Rectal smooth muscle tissue (tissue), 1 donor: Measurements from ENCODE around the gene ADGRV1.

Experiments
- H3K27ac ChIP-seq: one replicate; pipeline ENCODE4 v1.7.0; 2013; ENCODE audit warnings: low read depth, low read length, inconsistent platforms
- H3K27me3 ChIP-seq: one replicate; pipeline ENCODE4 v1.7.0; 2013; ENCODE audit warnings: low read length; ENCODE audit not compliant: control insufficient read depth, insufficient read depth
- H3K36me3 ChIP-seq: one replicate; pipeline ENCODE4 v1.7.0; 2013; ENCODE audit warnings: low read length; ENCODE audit not compliant: control insufficient read depth, insufficient read depth
- H3K4me1 ChIP-seq: one replicate; pipeline ENCODE4 v1.7.0; 2013; ENCODE audit warnings: low read length; ENCODE audit not compliant: control insufficient read depth, insufficient read depth
- H3K4me3 ChIP-seq: one replicate; pipeline ENCODE4 v1.7.0; 2013; ENCODE audit warnings: low read length
- H3K9ac ChIP-seq: one replicate; pipeline ENCODE4 v1.7.0; 2013; ENCODE audit warnings: low read length

Gene ADGRV1

GRCh38 chr5:91141642-91142041, 583.0 kb downstream of the ADGRV1 start:
- Histone ChIP-seq H3K9ac (no peak overlapping the region), H3K27me3 (no peaks in the 10 kb centered on the region), H3K27ac (no peak overlapping the region), H3K4me3 (no peak overlapping the region), H3K4me1 (no peaks in the 10 kb centered on the region), H3K36me3 (no peaks in the 10 kb centered on the region)

- no peaks in the 10 kb centered on the region for H3K27me3 ChIP-seq
- no peaks in the 10 kb centered on the region for H3K36me3 ChIP-seq
- H3K27ac ChIP-seq = no peak overlapping the region
- no peaks in the 10 kb centered on the region for H3K4me1 ChIP-seq
- no peak overlapping the region for H3K4me3 ChIP-seq
- H3K9ac ChIP-seq = no peak overlapping the region
Measured at GRCh38 chr5:91142386-91142785, 583.8 kb downstream of the ADGRV1 start.

- H3K9ac ChIP-seq = no peak overlapping the region
- no peak overlapping the region for H3K27ac ChIP-seq
- H3K4me3 ChIP-seq = no peak overlapping the region
- H3K36me3 ChIP-seq = no peaks in the 10 kb centered on the region
- H3K27me3 ChIP-seq = no peaks in the 10 kb centered on the region
- H3K4me1 ChIP-seq = no peaks in the 10 kb centered on the region
Measured at GRCh38 chr5:91142819-91143218, 584.2 kb downstream of the ADGRV1 start.

GRCh38 chr5:91143840-91144239, 585.2 kb downstream of the ADGRV1 start:
- no peak overlapping the region for H3K9ac ChIP-seq
- no peak overlapping the region for H3K27ac ChIP-seq
- H3K4me1 ChIP-seq = no peaks in the 10 kb centered on the region
- H3K4me3 ChIP-seq = no peak overlapping the region
- H3K36me3 ChIP-seq = no peaks in the 10 kb centered on the region
- no peaks in the 10 kb centered on the region for H3K27me3 ChIP-seq

GRCh38 chr5:91144491-91145332, 586.1 kb downstream of the ADGRV1 start:
- H3K27ac ChIP-seq = no peak overlapping the region
- no peaks in the 10 kb centered on the region for H3K4me1 ChIP-seq
- H3K27me3 ChIP-seq = no peaks in the 10 kb centered on the region
- no peak overlapping the region for H3K4me3 ChIP-seq
- H3K36me3 ChIP-seq = no peaks in the 10 kb centered on the region
- no peak overlapping the region for H3K9ac ChIP-seq

- Histone ChIP-seq H3K4me3 (no peak overlapping the region), H3K36me3 (no peaks in the 10 kb centered on the region), H3K27ac (no peak overlapping the region), H3K27me3 (no peaks in the 10 kb centered on the region), H3K9ac (no peak overlapping the region), H3K4me1 (no peaks in the 10 kb centered on the region)
Measured at GRCh38 chr5:91145333-91145620, 586.7 kb downstream of the ADGRV1 start.

GRCh38 chr5:91146230-91146629, 587.6 kb downstream of the ADGRV1 start:
- Histone ChIP-seq H3K4me3 (no peak overlapping the region), H3K9ac (no peak overlapping the region), H3K27ac (no peak overlapping the region), H3K36me3 (no peaks in the 10 kb centered on the region), H3K27me3 (no peaks in the 10 kb centered on the region), H3K4me1 (no peaks in the 10 kb centered on the region)

- no peak overlapping the region for H3K4me3 ChIP-seq
- H3K27ac ChIP-seq = no peak overlapping the region
- H3K9ac ChIP-seq = no peak overlapping the region
- H3K4me1 ChIP-seq = peaks cover 2% of the 10 kb centered on the region
- H3K27me3 ChIP-seq = no peaks in the 10 kb centered on the region
- H3K36me3 ChIP-seq = no peaks in the 10 kb centered on the region
Measured at GRCh38 chr5:91146905-91147600, 588.5 kb downstream of the ADGRV1 start.

- Histone ChIP-seq H3K4me1 (peaks cover 2% of the 10 kb centered on the region), H3K36me3 (no peaks in the 10 kb centered on the region), H3K27ac (no peak overlapping the region), H3K27me3 (no peaks in the 10 kb centered on the region), H3K9ac (no peak overlapping the region), H3K4me3 (no peak overlapping the region)
Measured at GRCh38 chr5:91150234-91150633, 591.6 kb downstream of the ADGRV1 start.

GRCh38 chr5:91150636-91151035, 592.0 kb downstream of the ADGRV1 start:
- Histone ChIP-seq H3K27me3 (no peaks in the 10 kb centered on the region), H3K4me1 (peaks cover 2% of the 10 kb centered on the region), H3K27ac (no peak overlapping the region), H3K4me3 (no peak overlapping the region), H3K36me3 (no peaks in the 10 kb centered on the region), H3K9ac (no peak overlapping the region)

- no peaks in the 10 kb centered on the region for H3K27me3 ChIP-seq
- H3K9ac ChIP-seq = no peak overlapping the region
- H3K4me1 ChIP-seq = peaks cover 2% of the 10 kb centered on the region
- no peak overlapping the region for H3K4me3 ChIP-seq
- no peaks in the 10 kb centered on the region for H3K36me3 ChIP-seq
- no peak overlapping the region for H3K27ac ChIP-seq
Measured at GRCh38 chr5:91151947-91152346, 593.4 kb downstream of the ADGRV1 start.

GRCh38 chr5:91154338-91154737, 595.7 kb downstream of the ADGRV1 start:
- Histone ChIP-seq H3K27me3 (no peaks in the 10 kb centered on the region), H3K36me3 (no peaks in the 10 kb centered on the region), H3K9ac (no peak overlapping the region), H3K4me3 (no peak overlapping the region), H3K27ac (no peak overlapping the region), H3K4me1 (peaks cover 2% of the 10 kb centered on the region)

- Histone ChIP-seq H3K36me3 (no peaks in the 10 kb centered on the region), H3K27ac (no peak overlapping the region), H3K27me3 (no peaks in the 10 kb centered on the region), H3K4me1 (peaks cover 2% of the 10 kb centered on the region), H3K9ac (no peak overlapping the region), H3K4me3 (no peak overlapping the region)
Measured at GRCh38 chr5:91155274-91155673, 596.7 kb downstream of the ADGRV1 start.
